ENCODE data around the gene HELB. TPM values are rescaled to one million over a fixed set of nuclear protein-coding genes. Genes with fewer than 3 reads are reported as not detected.

Gene HELB
- total RNA-seq (2022; extraction: Qiagen RNA extraction; ENCODE audit: low read depth), result 0.87 to 1.6 TPM (median 1.4 TPM) in 5 replicates

DNA sequence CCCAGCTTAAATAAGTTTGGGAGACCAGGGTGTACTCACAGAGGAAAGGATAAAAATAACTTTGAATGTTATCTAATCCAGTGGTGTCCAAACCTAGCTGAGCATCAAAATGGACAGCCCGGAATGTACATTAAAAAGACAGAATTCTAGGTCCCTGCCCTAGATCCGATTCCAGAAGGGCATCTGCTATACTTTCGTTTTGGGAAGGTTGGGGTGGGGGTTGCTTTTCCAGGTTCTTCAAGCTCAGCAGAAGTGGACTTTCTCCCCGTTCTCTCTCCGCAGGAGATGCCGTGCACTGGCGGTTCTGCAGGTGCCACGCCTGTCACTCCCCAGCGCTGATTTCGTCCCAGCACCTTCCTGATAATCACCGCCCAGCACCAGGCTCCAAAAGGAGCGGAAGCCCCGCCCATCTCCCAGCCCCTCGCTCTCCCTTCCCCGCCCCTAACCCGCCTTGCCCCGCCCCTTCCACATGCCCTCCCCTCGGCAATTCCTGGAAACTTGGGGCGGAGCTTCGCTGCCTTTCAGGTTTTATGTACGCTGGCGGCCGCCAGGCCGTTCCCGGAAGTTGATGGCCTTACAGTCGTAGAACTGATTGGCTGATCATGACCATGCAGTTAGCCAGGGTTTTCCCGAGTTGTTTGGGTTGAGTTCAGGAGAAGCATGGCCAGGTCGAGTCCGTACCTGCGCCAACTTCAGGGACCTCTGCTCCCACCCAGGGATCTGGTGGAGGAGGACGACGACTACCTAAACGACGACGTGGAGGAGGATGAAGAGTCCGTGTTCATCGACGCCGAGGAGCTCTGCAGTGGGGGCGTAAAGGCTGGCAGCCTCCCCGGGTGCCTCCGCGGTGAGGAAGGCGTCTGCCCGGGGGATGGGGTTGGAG lies at the start of gene HELB:
Gene HELB, plus strand, starts transcription at position 550 of the 883 bp plus-strand sequence. Its CDS starts 111 bp downstream, at position 661.

Other genes starting within 250 kb of the HELB start
- gene LLPH, start 171.7 kb upstream of the HELB start, total RNA-seq (2022; extraction: Qiagen RNA extraction; ENCODE audit: low read depth), result 51.3 to 59.1 TPM (median 54.2 TPM) in 5 replicates
- 40.3 to 58.8 TPM (median 50.7 TPM) in 5 replicates for gene TMBIM4, start 132.5 kb upstream of the HELB start, total RNA-seq (2022; extraction: Qiagen RNA extraction; ENCODE audit: low read depth)
- 0.64 to 1.1 TPM (median 0.96 TPM) in 5 replicates for gene IRAK3, start 113.3 kb upstream of the HELB start, total RNA-seq (2022; extraction: Qiagen RNA extraction; ENCODE audit: low read depth)